Thymus (tissue), 11 donors: Measurements from ENCODE around the gene HYLS1. TPM values are rescaled to one million over a fixed set of nuclear protein-coding genes. Genes with fewer than 3 reads are reported as not detected.

Experiments used
- DNase-seq, 9 donors: peaks; one replicate each; pipeline ENCODE4 v3.0.0-alpha.2; 2013; ENCODE audit warnings: low spot score in 9 of 9, low read depth in 6 of 9, missing footprints in 1 of 9
- H3K27ac ChIP-seq, 2 donors: one replicate each; pipeline ENCODE4 v1.5.1; 2013; ENCODE audit warnings: control low read depth in 1 of 2, low read depth in 1 of 2, low read length in 1 of 2, mild to moderate bottlenecking in 1 of 2, moderate library complexity in 1 of 2
- H3K27me3 ChIP-seq, 2 donors: one replicate each; pipeline ENCODE4 v1.5.1; 2013; ENCODE audit warnings: low read length in 1 of 2; ENCODE audit not compliant: control insufficient read depth in 2 of 2, insufficient read depth in 1 of 2
- H3K36me3 ChIP-seq, 2 donors: one replicate each; pipeline ENCODE4 v1.5.1; 2013; ENCODE audit warnings: low read length in 1 of 2, mild to moderate bottlenecking in 1 of 2, moderate library complexity in 1 of 2; ENCODE audit not compliant: control insufficient read depth in 2 of 2, insufficient read depth in 2 of 2
- H3K4me1 ChIP-seq, 2 donors: one replicate each; pipeline ENCODE4 v1.5.1; 2013; ENCODE audit warnings: low read length in 2 of 2; ENCODE audit not compliant: control insufficient read depth in 2 of 2, insufficient read depth in 2 of 2
- H3K4me3 ChIP-seq, 2 donors: one replicate each; pipeline ENCODE4 v1.5.1; 2013; ENCODE audit warnings: low read length in 2 of 2, control low read depth in 1 of 2, mild to moderate bottlenecking in 1 of 2
- H3K9me3 ChIP-seq, 2 donors: one replicate each; pipeline ENCODE4 v1.5.1; 2013; ENCODE audit warnings: low read length in 1 of 2, mild to moderate bottlenecking in 1 of 2; ENCODE audit not compliant: control insufficient read depth in 2 of 2, insufficient read depth in 1 of 2
- WGBS: extraction: QIAGEN DNeasy Blood & Tissue Kit; methylation state at CpG from one replicate; pipeline ENCODE4 v1.1.7; 2013; 5-methylcytosine and 5-hydroxymethylcytosine counted together
- polyA plus RNA-seq: library from polyadenylated mRNA; stranded (reverse); fragments of 200-250 nt; gene quantifications from one replicate; pipeline ENCODE4 v1.2.3, GENCODE V29; 2013
- total RNA-seq: library from RNA; stranded (reverse); fragments of 120-200 nt; gene quantifications from one replicate; pipeline ENCODE4 v1.2.4, GENCODE V29; 2013
- donor health status: healthy.

The HYLS1 gene
- total and polyA plus RNA-seq, 2 donors = 3.6 to 9.0 TPM

GRCh38 chr11:125944350-125945010 lies 57.0 kb downstream of the HYLS1 start:
- no peak for DNase-seq
- peaks cover 0 to 17% of the 10 kb centered on the region in 2 donors for H3K4me1 ChIP-seq
- H3K27ac ChIP-seq = no peak overlapping the region
- 84% methylated on average over 13 of the region's 13 CpGs for whole genome bisulfite sequencing
- H3K9me3 ChIP-seq = no peaks in the 10 kb centered on the region
- H3K27me3 ChIP-seq = no peaks in the 10 kb centered on the region
- no peak overlapping the region for H3K4me3 ChIP-seq
- no peaks in the 10 kb centered on the region for H3K36me3 ChIP-seq

- DNase-seq = no peak
- Histone ChIP-seq H3K4me3 (no peak overlapping the region), H3K27me3 (no peaks in the 10 kb centered on the region), H3K4me1 (peaks cover 0 to 17% of the 10 kb centered on the region in 2 donors), H3K9me3 (no peaks in the 10 kb centered on the region), H3K27ac (no peak overlapping the region), H3K36me3 (no peaks in the 10 kb centered on the region)
- 79% methylated on average over 15 of the region's 15 CpGs for WGBS
These were observed 57.7 kb downstream of the HYLS1 start for GRCh38 chr11:125945011-125945796.

- Histone ChIP-seq H3K27ac (no peak within 1 kb of the TSS), H3K36me3 (no peaks in the 10 kb centered on the region), H3K9me3 (no peaks in the 10 kb centered on the region), H3K4me3 (no peak within 1 kb of the TSS), H3K27me3 (no peaks in the 10 kb centered on the region), H3K4me1 (peaks cover 0 to 17% of the 10 kb centered on the region in 2 donors)
- WGBS = 92% methylated on average over 8 of the region's 8 CpGs
- no peak for DNase-seq
These were observed 58.5 kb downstream of the HYLS1 start, which contains the start of gene VSIG10L2 for GRCh38 chr11:125945797-125946520. VSIG10L2 (plus strand) TSS chr11:125946044; CDS start chr11:125946056, 12 bp downstream.

GRCh38 chr11:125946712-125947418 lies 59.4 kb downstream of the HYLS1 start:
- H3K27ac ChIP-seq = no peak overlapping the region
- DNase-seq = no peak
- no peaks in the 10 kb centered on the region for H3K9me3 ChIP-seq
- H3K36me3 ChIP-seq = no peaks in the 10 kb centered on the region
- no peaks in the 10 kb centered on the region for H3K27me3 ChIP-seq
- peaks cover 0 to 18% of the 10 kb centered on the region in 2 donors for H3K4me1 ChIP-seq
- WGBS = 96% methylated on average over 14 of the region's 14 CpGs
- no peak overlapping the region for H3K4me3 ChIP-seq

GRCh38 chr11:125947419-125948277 lies 60.2 kb downstream of the HYLS1 start:
- no peak overlapping the region for H3K27ac ChIP-seq
- no peaks in the 10 kb centered on the region for H3K9me3 ChIP-seq
- no peak overlapping the region for H3K4me3 ChIP-seq
- DNase-seq = no peak
- H3K4me1 ChIP-seq = peaks cover 0 to 14% of the 10 kb centered on the region in 2 donors
- WGBS = 85% methylated on average over 24 of the region's 24 CpGs
- no peaks in the 10 kb centered on the region for H3K27me3 ChIP-seq
- no peaks in the 10 kb centered on the region for H3K36me3 ChIP-seq

GRCh38 chr11:125948278-125949051 lies 61.0 kb downstream of the HYLS1 start:
- Histone ChIP-seq H3K9me3 (no peaks in the 10 kb centered on the region), H3K4me1 (peaks cover 0 to 14% of the 10 kb centered on the region in 2 donors), H3K4me3 (no peak overlapping the region), H3K36me3 (no peaks in the 10 kb centered on the region), H3K27ac (no peak overlapping the region), H3K27me3 (no peaks in the 10 kb centered on the region)
- 95% methylated on average over 23 of the region's 23 CpGs for WGBS
- DNase-seq = no peak

GRCh38 chr11:125949271-125950177 lies 62.1 kb downstream of the HYLS1 start:
- WGBS = 97% methylated on average over 22 of the region's 22 CpGs
- no peak for DNase-seq
- Histone ChIP-seq H3K9me3 (no peaks in the 10 kb centered on the region), H3K27ac (no peak overlapping the region), H3K36me3 (no peaks in the 10 kb centered on the region), H3K4me1 (peaks cover 0 to 14% of the 10 kb centered on the region in 2 donors), H3K27me3 (no peaks in the 10 kb centered on the region), H3K4me3 (no peak overlapping the region)
